H1 (cell line): ENCODE results near the gene MYL11. TPM values are rescaled to one million over a fixed set of nuclear protein-coding genes. Genes with fewer than 3 reads are reported as not detected.
A peak's percentile ranks its signal among the peaks of the same experiment; 100 is the strongest.

Source experiments
- CTCF ChIA-PET: fragments of 300-600 bp; sonication (Branson Sonifier 250); formaldehyde crosslinking; loops from one replicate; lab custom pipeline; 2021; ENCODE audit not compliant: partially characterized antibody; lab: Charles Lee
- POLR2A ChIA-PET: fragments of 300-600 bp; sonication (Branson Sonifier 250); formaldehyde crosslinking; loops from one replicate; lab custom pipeline; 2021; ENCODE audit warnings: inconsistent platforms; ENCODE audit not compliant: partially characterized antibody; lab: Charles Lee
- DNase-seq, 2 experiments: peaks; one replicate each; pipeline versions ENCODE4 v3.0.0 to v3.0.0-alpha.2; 2010 to 2022; ENCODE audit warnings: low spot score in 2 of 2, low read depth in 1 of 2, mixed read lengths in 1 of 2
- FAIRE-seq: peaks from 2 replicates; lab custom pipeline; 2011; peaks lifted over from hg19 to GRCh38; lab: Jason Lieb, UNC
- H2AFZ ChIP-seq: 2 replicates; pipeline ENCODE4 v1.8.1; 2012; ENCODE audit warnings: low read length, inconsistent platforms
- H2AK5ac ChIP-seq: 2 replicates; pipeline ENCODE4 v1.6.1; 2013; ENCODE audit warnings: low read depth, low read length
- H2BK120ac ChIP-seq: replicated peaks from 2 replicates; pipeline ENCODE3; 2013; ENCODE audit warnings: low read depth, low read length, inconsistent platforms
- H2BK12ac ChIP-seq: 2 replicates; pipeline ENCODE4 v1.6.1; 2013; ENCODE audit warnings: low read depth, low read length
- H2BK15ac ChIP-seq: 2 replicates; pipeline ENCODE4 v1.6.1; 2013; ENCODE audit warnings: low read length
- H2BK20ac ChIP-seq: 2 replicates; pipeline ENCODE4 v1.6.1; 2013; ENCODE audit warnings: low read length
- H2BK5ac ChIP-seq: 2 replicates; pipeline ENCODE4 v1.6.1; 2013; ENCODE audit warnings: low read depth, low read length
- H3K14ac ChIP-seq: 2 replicates; pipeline ENCODE4 v1.6.1; 2013; ENCODE audit warnings: inconsistent platforms; ENCODE audit not compliant: insufficient read length
- H3K18ac ChIP-seq: 2 replicates; pipeline ENCODE4 v1.6.1; 2013; ENCODE audit warnings: low read length; ENCODE audit errors: extremely low read depth
- H3K23ac ChIP-seq: 2 replicates; pipeline ENCODE4 v1.6.1; 2013; ENCODE audit warnings: inconsistent platforms; ENCODE audit not compliant: insufficient read length
- H3K23me2 ChIP-seq: 2 replicates; pipeline ENCODE4 v1.6.1; 2013; ENCODE audit warnings: low read depth, low read length
- H3K27ac ChIP-seq: 2 replicates; pipeline ENCODE4 v1.6.1; 2011; ENCODE audit warnings: low read depth, low read length, inconsistent platforms
- H3K27me3 ChIP-seq, 4 experiments: replicated peaks in 1 of 4; 1 replicate in 1 of 4; 2 replicates in 3 of 4; pipeline versions ENCODE4 v1.6.1 to v1.8.1; 2011 to 2013; ENCODE audit warnings: low read length in 3 of 4, mild to moderate bottlenecking in 3 of 4, inconsistent platforms in 2 of 4, mixed read lengths in 2 of 4, moderate library complexity in 1 of 4; ENCODE audit not compliant: control insufficient read depth in 3 of 4, insufficient read depth in 3 of 4; ENCODE audit errors: extremely low read depth in 1 of 4
- H3K36me3 ChIP-seq, 4 experiments: 2 replicates each; pipeline versions ENCODE4 v1.6.1 to v1.8.1; 2011 to 2013; ENCODE audit warnings: mild to moderate bottlenecking in 4 of 4, low read length in 3 of 4, moderate library complexity in 2 of 4, control low read depth in 1 of 4, inconsistent platforms in 1 of 4; ENCODE audit not compliant: insufficient read depth in 4 of 4, control insufficient read depth in 2 of 4
- H3K4ac ChIP-seq: replicated peaks from 2 replicates; pipeline ENCODE3; 2013; ENCODE audit warnings: low read length, low read depth, mixed read lengths, inconsistent platforms; ENCODE audit not compliant: insufficient read length
- H3K4me1 ChIP-seq, 4 experiments: replicated peaks in 1 of 4; 1 replicate in 1 of 4; 2 replicates in 3 of 4; pipeline versions ENCODE4 v1.6.1 to v1.8.1; 2011 to 2013; ENCODE audit warnings: low read length in 3 of 4, inconsistent platforms in 2 of 4, mixed read lengths in 1 of 4; ENCODE audit not compliant: insufficient read depth in 4 of 4, control insufficient read depth in 3 of 4
- H3K4me2 ChIP-seq, 2 experiments: 2 replicates each; pipeline versions ENCODE4 v1.6.1 to v1.8.1; 2011 to 2013; ENCODE audit warnings: low read depth in 2 of 2, low read length in 2 of 2, control low read depth in 1 of 2, inconsistent platforms in 1 of 2, mild to moderate bottlenecking in 1 of 2; ENCODE audit not compliant: insufficient read depth in 1 of 2
- H3K4me3 ChIP-seq, 4 experiments: fragments of 200-600, 300-600 bp in 1 of 4; sonication (generic), shearing (Covaris generic), sonication (Bioruptor Twin) in 1 of 4; 2 replicates each; pipeline versions ENCODE4 v1.5.1 to v1.8.1; 2011 to 2016; ENCODE audit warnings: low read length in 4 of 4, low read depth in 3 of 4, control low read depth in 2 of 4, inconsistent platforms in 2 of 4, mild to moderate bottlenecking in 2 of 4, mixed read lengths in 1 of 4, moderate library complexity in 1 of 4; ENCODE audit not compliant: insufficient read depth in 2 of 4; ENCODE audit errors: extremely low read depth in 1 of 4
- H3K56ac ChIP-seq: replicated peaks from 2 replicates; pipeline ENCODE3; 2013; ENCODE audit warnings: low read depth, mild to moderate bottlenecking, mixed read lengths, low read length, inconsistent platforms; ENCODE audit not compliant: insufficient read length
- H3K79me1 ChIP-seq: 2 replicates; pipeline ENCODE4 v1.6.1; 2013; ENCODE audit warnings: low read depth, low read length, control low read depth
- H3K79me2 ChIP-seq, 2 experiments: 2 replicates each; pipeline versions ENCODE4 v1.6.1 to v1.8.1; 2012 to 2013; ENCODE audit warnings: low read length in 2 of 2, mild to moderate bottlenecking in 2 of 2, inconsistent platforms in 1 of 2; ENCODE audit not compliant: insufficient read depth in 2 of 2, control insufficient read depth in 1 of 2
- H3K9ac ChIP-seq, 4 experiments: replicated peaks in 1 of 4; 1 replicate in 1 of 4; 2 replicates in 3 of 4; pipeline versions ENCODE4 v1.6.1 to v1.8.1; 2011 to 2013; ENCODE audit warnings: low read depth in 3 of 4, low read length in 3 of 4, control low read depth in 2 of 4, mild to moderate bottlenecking in 2 of 4, moderate library complexity in 2 of 4, inconsistent platforms in 1 of 4; ENCODE audit errors: extremely low read depth in 1 of 4
- H3K9me3 ChIP-seq, 2 experiments: 2 replicates each; pipeline versions ENCODE4 v1.6.1 to v1.8.1; 2012 to 2013; ENCODE audit warnings: mild to moderate bottlenecking in 2 of 2, moderate library complexity in 2 of 2, control low read depth in 1 of 2, inconsistent platforms in 1 of 2, low read depth in 1 of 2, low read length in 1 of 2, mixed read lengths in 1 of 2; ENCODE audit not compliant: insufficient read depth in 2 of 2
- H4K20me1 ChIP-seq, 2 experiments: replicated peaks in 1 of 2; 2 replicates each; pipeline versions ENCODE3 to v1.8.1; 2011 to 2013; ENCODE audit warnings: inconsistent platforms in 2 of 2, low read length in 2 of 2, mild to moderate bottlenecking in 1 of 2; ENCODE audit not compliant: insufficient read depth in 2 of 2, control insufficient read depth in 1 of 2
- H4K5ac ChIP-seq: 2 replicates; pipeline ENCODE4 v1.6.1; 2013; ENCODE audit warnings: low read length, low read depth, mixed read lengths, inconsistent platforms; ENCODE audit not compliant: insufficient read length
- H4K8ac ChIP-seq: 2 replicates; pipeline ENCODE4 v1.8.0; 2013; ENCODE audit warnings: mild to moderate bottlenecking, moderate library complexity, low read length, inconsistent platforms; ENCODE audit not compliant: insufficient read depth; ENCODE audit errors: extremely low read depth
- H4K91ac ChIP-seq: replicated peaks from 2 replicates; pipeline ENCODE3; 2013; ENCODE audit warnings: low read length, mixed read lengths, inconsistent platforms; ENCODE audit not compliant: insufficient read length
- E2F6 ChIP-seq: IDR thresholded peaks from 2 replicates; pipeline ENCODE4 v1.6.1; 2012; ENCODE audit warnings: inconsistent platforms
- SP4 ChIP-seq: IDR thresholded peaks from 2 replicates; pipeline ENCODE4 v1.6.1; 2012; ENCODE audit warnings: low read length, inconsistent platforms
- WGBS, 2 experiments: shearing (Covaris generic) in 1 of 2; methylation state at CpG; one replicate each; pipeline versions ENCODE4 v1.1.6 to v1.1.7; 2013 to 2015; ENCODE audit warnings: low lambda C conversion rate in 2 of 2, mixed read lengths in 2 of 2, inconsistent platforms in 1 of 2, low coverage in 1 of 2, missing lambda C conversion rate in 1 of 2; ENCODE audit not compliant: insufficient replicate concordance in 2 of 2, insufficient coverage in 1 of 2, insufficient read length in 1 of 2; ENCODE audit errors: extremely low coverage in 1 of 2, missing lambda C conversion rate in 1 of 2; 5-methylcytosine and 5-hydroxymethylcytosine counted together
- polyA plus RNA-seq, 7 experiments: library from polyadenylated mRNA; depleted of rRNA in 3 of 7; stranded (reverse) in 5 of 7; unstranded in 2 of 7; fragments of >200 nt in 5 of 7; fragments of 200-250 nt in 2 of 7; gene quantifications; 1 replicate in 5 of 7; 2 replicates in 1 of 7; 4 replicates in 1 of 7; pipeline versions ENCODE4 v1.2.1 to v1.2.3, GENCODE V29; 2011 to 2013; ENCODE audit warnings: missing spikeins in 2 of 7, mixed read lengths in 2 of 7
- total RNA-seq: library from RNA; stranded (reverse); fragmentation: NEBNext Ultra II Directional; extraction: Animal tissue kit (Norgen Biotek cat#: 25700); gene quantifications from 2 replicates; pipeline ENCODE4 v1.2.1, GENCODE V29; 2021

The MYL11 gene
- total and polyA plus RNA-seq, 2 of the 8 experiments (the other 6 are each of a cell fraction or from before 2014, with no cell fraction given): 1.2 to 1.4 TPM

GRCh38 chr16:30357715-30358576 is 16.7 kb upstream of the MYL11 start:
- FAIRE-seq: no peak
- H2BK120ac ChIP-seq: no peak overlapping the region
- TF ChIP-seq E2F6 (peak; percentile 63; the same call in 1 of the 2 replicates), SP4 (no peak)
- no peak overlapping the region for H3K23ac ChIP-seq
- POLR2A ChIA-PET: interaction anchor here (1.4 to 7.9 kb wide), 6 partner anchors 11 to 49 kb away, joined by 5 to 79 read pairs (median 22); partner anchors contain the start of genes TBC1D10B, ZNF48 and ZNF771
- no peak overlapping the region for H3K56ac ChIP-seq
- WGBS, 2 experiments: 95% methylated on average over 29 of the region's 37 CpGs; no CpG with 5 or more reads in 1 of the 2 experiments
- H2AFZ ChIP-seq: no peak overlapping the region
- H4K20me1 ChIP-seq: peaks cover 0 to 12% of the 10 kb centered on the region in 2 experiments
- no peak overlapping the region for H2AK5ac ChIP-seq
- H2BK5ac ChIP-seq: no peak overlapping the region
- H4K8ac ChIP-seq: no peak overlapping the region
- H3K14ac ChIP-seq: no peak overlapping the region
- peaks cover 0 to 12% (median 6%) of the 10 kb centered on the region in 4 experiments; a peak in 5 of 7 replicates for H3K4me1 ChIP-seq
- H3K9ac ChIP-seq: no peak overlapping the region; a peak in 1 of 7 replicates
- H4K91ac ChIP-seq: no peak overlapping the region
- H3K9me3 ChIP-seq: no peaks in the 10 kb centered on the region
- H2BK15ac ChIP-seq: no peak overlapping the region
- no peak overlapping the region for H2BK12ac ChIP-seq
- H3K27me3 ChIP-seq: no peaks in the 10 kb centered on the region
- H3K4me2 ChIP-seq: no peak overlapping the region
- H3K4ac ChIP-seq: no peak overlapping the region
- no peak overlapping the region for H2BK20ac ChIP-seq
- no peak for DNase-seq
- H3K18ac ChIP-seq: no peak overlapping the region
- peaks cover 3 to 9% (median 5%) of the 10 kb centered on the region in 4 experiments; a peak in 7 of 8 replicates for H3K36me3 ChIP-seq
- CTCF ChIA-PET: interaction anchor here (0.6 to 3.2 kb wide), 8 partner anchors 11 to 91 kb away, joined by 3 to 11 read pairs (median 4); partner anchors contain the start of gene ZNF48
- no peak overlapping the region for H3K27ac ChIP-seq
- no peaks in the 10 kb centered on the region; the same call in 1 of the 2 replicates for H3K79me1 ChIP-seq
- H3K79me2 ChIP-seq: peaks cover 0 to 14% of the 10 kb centered on the region in 2 experiments; a peak in 2 of 4 replicates
- no peak overlapping the region for H3K4me3 ChIP-seq
- H4K5ac ChIP-seq: no peak overlapping the region
- peaks cover 11% of the 10 kb centered on the region for H3K23me2 ChIP-seq
